Right kidney (tissue), 9 donors: Measurements from ENCODE around the gene TNN.
"Not testable (repeated sequence)": the region's sequence is repeated elsewhere in the genome, so short reads cannot be mapped to it uniquely, and the experiment has no call there.

ENCODE experiments used
- DNase-seq: peaks from one replicate; pipeline ENCODE4 v3.0.0-alpha.2; 2016
- long read RNA-seq, 8 donors: transcript quantifications; one replicate each; lab custom pipeline, GENCODE V29; 2026

Gene TNN
- long read RNA-seq, donor 1, full-length matches to known transcripts: 1 of 1 reads
- long read RNA-seq, donor 1, partial matches to known transcripts: 0 of 1 reads
- long read RNA-seq, donor 1, other reads (novel, unspliced or antisense): 0 of 1 reads
- long read RNA-seq, donor 2: 0 reads
- long read RNA-seq, donor 3: 0 reads
- long read RNA-seq, donor 4: 0 reads
- long read RNA-seq, donor 5: 0 reads
- long read RNA-seq, donor 6: 0 reads
- long read RNA-seq, donor 7: 0 reads
- long read RNA-seq, donor 8: 0 reads

- no peak for DNase-seq
Observed at GRCh38 chr1:175067362-175068106, at the start of gene TNN. TSS of gene TNN (plus strand) at chr1:175067833. CDS start at chr1:175077419, 9,586 bp downstream.

GRCh38 chr1:175019524-175019923, 48.1 kb upstream of the TNN start:
- DNase-seq: no peak

GRCh38 chr1:175023043-175023921, 44.4 kb upstream of the TNN start, which contains the start of gene MRPS14:
TSS of gene MRPS14 (minus strand) at chr1:175023425. CDS start at chr1:175023408, 17 bp downstream.
- peak; percentile 85 for DNase-seq

GRCh38 chr1:175023922-175024242, 43.8 kb upstream of the TNN start:
- DNase-seq: not testable (repeated sequence)

GRCh38 chr1:175024773-175025172, 42.9 kb upstream of the TNN start:
- DNase-seq: no peak

- no peak for DNase-seq
Observed at GRCh38 chr1:175033953-175034352, 33.7 kb upstream of the TNN start.

GRCh38 chr1:175034775-175035174, 32.9 kb upstream of the TNN start:
- DNase-seq: no peak

- no peak for DNase-seq
Observed at GRCh38 chr1:175035865-175036264, 31.8 kb upstream of the TNN start.

- no peak for DNase-seq
Observed at GRCh38 chr1:175036476-175036875, 31.2 kb upstream of the TNN start.

- no peak for DNase-seq
Observed at GRCh38 chr1:175037416-175037815, 30.2 kb upstream of the TNN start.

- no peak for DNase-seq
Observed at GRCh38 chr1:175040324-175040879, 27.2 kb upstream of the TNN start.

GRCh38 chr1:175042650-175043049, 25.0 kb upstream of the TNN start:
- no peak for DNase-seq

- no peak for DNase-seq
Observed at GRCh38 chr1:175043824-175044223, 23.8 kb upstream of the TNN start.

- not testable (repeated sequence) for DNase-seq
Observed at GRCh38 chr1:175044591-175044990, 23.0 kb upstream of the TNN start.

GRCh38 chr1:175045097-175045496, 22.5 kb upstream of the TNN start:
- DNase-seq: no peak

GRCh38 chr1:175045519-175045918, 22.1 kb upstream of the TNN start:
- DNase-seq: no peak

GRCh38 chr1:175050992-175051391, 16.6 kb upstream of the TNN start:
- no peak for DNase-seq

GRCh38 chr1:175054736-175055135, 12.9 kb upstream of the TNN start:
- no peak for DNase-seq

GRCh38 chr1:175062339-175062738, 5.3 kb upstream of the TNN start:
- no peak for DNase-seq

- DNase-seq: no peak
Observed at GRCh38 chr1:175062858-175063257, 4.8 kb upstream of the TNN start.

GRCh38 chr1:175070818-175071217, 3.2 kb downstream of the TNN start:
- DNase-seq: no peak

GRCh38 chr1:175071276-175071943, 3.8 kb downstream of the TNN start:
- DNase-seq: no peak
